Mucosa of rectum (tissue), 2 donors: ENCODE data around the gene FASTK.
"Not testable (repeated sequence)": the region's sequence is repeated elsewhere in the genome, so short reads cannot be mapped to it uniquely, and the experiment has no call there.

Experiments
- H3K27ac ChIP-seq, 2 donors: one replicate each; pipeline ENCODE4 v1.7.0; 2013; ENCODE audit warnings: inconsistent platforms in 2 of 2, low read depth in 2 of 2, low read length in 2 of 2
- H3K27me3 ChIP-seq, 2 donors: one replicate each; pipeline ENCODE4 v1.7.0; 2013; ENCODE audit warnings: low read length in 2 of 2; ENCODE audit not compliant: control insufficient read depth in 2 of 2, insufficient read depth in 2 of 2
- H3K36me3 ChIP-seq, 2 donors: one replicate each; pipeline ENCODE4 v1.7.0; 2013; ENCODE audit warnings: low read length in 2 of 2; ENCODE audit not compliant: control insufficient read depth in 2 of 2, insufficient read depth in 2 of 2
- H3K4me1 ChIP-seq, 2 donors: one replicate each; pipeline ENCODE4 v1.7.0; 2013; ENCODE audit warnings: low read length in 2 of 2, mild to moderate bottlenecking in 1 of 2; ENCODE audit not compliant: control insufficient read depth in 2 of 2, insufficient read depth in 2 of 2
- H3K4me3 ChIP-seq, 2 donors: one replicate each; pipeline ENCODE4 v1.7.0; 2013; ENCODE audit warnings: low read length in 2 of 2
- H3K9ac ChIP-seq, 2 donors: one replicate each; pipeline ENCODE4 v1.7.0; 2013; ENCODE audit warnings: low read length in 2 of 2, low read depth in 1 of 2, mild to moderate bottlenecking in 1 of 2
- H3K9me3 ChIP-seq, 2 donors: one replicate each; pipeline ENCODE4 v1.7.0; 2013; ENCODE audit warnings: low read length in 2 of 2; ENCODE audit not compliant: control insufficient read depth in 2 of 2
- donor health status: healthy.
- donor health status: Normal muscosa, but diverticular disease.

Gene FASTK

GRCh38 chr7:151046603-151047573 is 33.7 kb downstream of the FASTK start:
- H3K4me3 ChIP-seq, result no peak overlapping the region
- H3K27ac ChIP-seq, result no peak overlapping the region
- H3K36me3 ChIP-seq, result peaks cover 0 to 5% of the 10 kb centered on the region in 2 donors
- no peaks in the 10 kb centered on the region for H3K9me3 ChIP-seq
- H3K9ac ChIP-seq, result no peak overlapping the region
- H3K27me3 ChIP-seq, result no peaks in the 10 kb centered on the region
- no peaks in the 10 kb centered on the region for H3K4me1 ChIP-seq

DNA sequence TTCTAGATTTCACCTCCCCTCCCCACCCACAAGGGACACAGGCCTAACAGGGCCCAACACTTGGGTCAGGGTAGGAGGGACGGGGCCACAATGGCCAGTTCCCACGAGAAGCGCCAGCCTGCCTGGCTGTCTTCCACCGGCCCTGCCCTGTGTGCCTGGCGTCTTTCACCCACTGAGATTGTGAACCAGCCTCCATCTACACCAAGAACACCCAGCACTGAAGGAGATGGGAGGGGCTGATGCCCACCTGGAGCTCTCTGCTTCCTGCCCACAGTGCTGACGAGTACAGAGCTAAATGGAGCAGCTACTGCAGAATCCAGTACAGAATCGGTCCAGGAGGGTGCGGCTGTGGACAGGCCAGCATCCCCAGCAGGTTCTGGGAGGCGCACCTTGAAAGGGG is 34.6 kb downstream of the FASTK start:
- no peaks in the 10 kb centered on the region for H3K9me3 ChIP-seq

DNA sequence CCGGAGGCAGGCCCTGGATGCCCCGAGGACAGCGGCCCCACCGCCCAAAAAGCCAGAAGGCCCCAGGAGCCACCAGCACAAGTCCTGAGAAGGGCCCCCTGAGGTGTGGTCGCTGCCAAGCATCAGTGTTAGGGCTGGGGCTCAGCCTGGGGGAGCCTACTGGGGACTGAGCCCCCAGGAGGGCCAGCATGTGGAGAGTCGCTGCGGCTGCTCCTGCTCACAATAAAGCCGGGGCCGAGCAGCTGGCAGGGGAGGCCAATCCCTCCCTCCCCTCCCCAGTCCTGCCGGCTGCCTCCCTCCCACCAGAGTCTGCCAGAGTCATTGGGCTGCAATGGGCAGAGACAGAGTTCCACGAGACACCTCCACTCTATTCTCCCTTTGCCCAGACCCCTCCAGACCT is 35.3 kb downstream of the FASTK start:
- no peak overlapping the region for H3K9ac ChIP-seq
- H3K9me3 ChIP-seq, result no peaks in the 10 kb centered on the region
- H3K27me3 ChIP-seq, result no peaks in the 10 kb centered on the region
- H3K27ac ChIP-seq, result no peak overlapping the region
- no peaks in the 10 kb centered on the region for H3K4me1 ChIP-seq
- H3K36me3 ChIP-seq, result peaks cover 0 to 5% of the 10 kb centered on the region in 2 donors
- no peak overlapping the region for H3K4me3 ChIP-seq

More for the DNA sequence above, 34.6 kb downstream of the FASTK start:
- H3K9ac ChIP-seq, result no peak overlapping the region
- no peaks in the 10 kb centered on the region for H3K27me3 ChIP-seq
- no peak overlapping the region for H3K4me3 ChIP-seq
- H3K36me3 ChIP-seq, result peaks cover 0 to 5% of the 10 kb centered on the region in 2 donors
- no peak overlapping the region for H3K27ac ChIP-seq
- no peaks in the 10 kb centered on the region for H3K4me1 ChIP-seq

GRCh38 chr7:151043959-151044358 is 36.6 kb downstream of the FASTK start:
- Histone ChIP-seq H3K9me3 (no peaks in the 10 kb centered on the region), H3K4me3 (no peak overlapping the region), H3K9ac (no peak overlapping the region), H3K36me3 (peaks cover 0 to 5% of the 10 kb centered on the region in 2 donors), H3K4me1 (no peaks in the 10 kb centered on the region), H3K27me3 (no peaks in the 10 kb centered on the region), H3K27ac (no peak overlapping the region)

- not testable (repeated sequence) for H3K27me3 ChIP-seq, H3K27ac ChIP-seq, H3K9me3 ChIP-seq, H3K4me3 ChIP-seq, H3K9ac ChIP-seq, H3K4me1 ChIP-seq, H3K36me3 ChIP-seq
Observed at GRCh38 chr7:151043449-151043848, 37.2 kb downstream of the FASTK start.

GRCh38 chr7:151040616-151041375 is 39.8 kb downstream of the FASTK start:
- no peaks in the 10 kb centered on the region for H3K9me3 ChIP-seq
- no peak overlapping the region for H3K27ac ChIP-seq
- peaks cover 13 to 14% of the 10 kb centered on the region in 2 donors for H3K36me3 ChIP-seq
- no peak overlapping the region for H3K9ac ChIP-seq
- no peak overlapping the region for H3K4me3 ChIP-seq
- no peaks in the 10 kb centered on the region for H3K27me3 ChIP-seq
- H3K4me1 ChIP-seq, result no peaks in the 10 kb centered on the region

GRCh38 chr7:151039850-151040548 is 40.6 kb downstream of the FASTK start:
- H3K27ac ChIP-seq, result no peak overlapping the region

DNA sequence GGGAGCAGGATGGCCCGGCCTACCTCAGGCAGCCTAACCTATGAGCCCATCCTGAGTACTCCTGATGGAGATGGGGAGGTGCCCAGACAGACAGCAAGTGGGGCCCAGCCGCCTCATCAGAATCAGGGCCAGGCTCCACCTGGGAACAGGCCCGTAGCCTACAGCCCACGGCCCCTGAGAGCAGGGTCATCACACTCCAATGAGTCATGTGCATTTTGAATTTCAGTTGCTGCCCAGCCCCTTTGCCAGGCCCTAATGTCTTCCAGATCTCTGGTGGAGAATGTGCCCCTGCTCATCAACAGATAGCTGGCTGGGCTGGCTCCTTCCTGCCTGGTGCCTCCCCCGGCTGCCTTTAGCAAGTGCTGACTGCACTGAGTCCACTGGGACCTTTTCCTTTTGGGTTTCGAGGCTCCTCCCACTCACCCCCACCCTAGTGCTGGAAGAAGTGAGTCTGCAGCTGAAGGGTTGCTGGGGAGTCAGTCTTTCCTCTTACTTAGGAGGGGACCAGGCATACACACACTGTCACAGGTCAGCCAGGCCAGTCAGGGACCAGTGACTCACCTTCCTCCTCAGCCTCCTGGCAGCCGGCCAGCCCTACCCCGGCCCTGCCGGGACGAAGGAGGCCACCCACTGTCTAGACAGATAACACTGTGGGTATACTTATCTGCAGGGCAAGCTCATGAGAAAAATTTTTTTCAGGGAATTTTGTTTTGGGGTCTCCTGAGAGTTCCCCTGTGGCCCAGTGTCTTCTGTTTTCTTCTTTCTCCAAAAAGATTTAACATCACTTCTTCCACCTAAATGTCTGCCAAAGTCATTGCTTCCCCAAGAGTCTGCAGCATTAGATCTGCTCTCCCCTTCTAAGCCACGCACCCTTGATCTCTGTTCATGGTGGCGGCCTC is 41.4 kb downstream of the FASTK start:
- Histone ChIP-seq H3K9ac (no peak overlapping the region), H3K36me3 (peaks cover 24 to 29% of the 10 kb centered on the region in 2 donors), H3K4me3 (no peak overlapping the region), H3K27ac (no peak overlapping the region), H3K9me3 (no peaks in the 10 kb centered on the region), H3K4me1 (no peaks in the 10 kb centered on the region), H3K27me3 (no peaks in the 10 kb centered on the region)

More at GRCh38 chr7:151039850-151040548, 40.6 kb downstream of the FASTK start:
- Histone ChIP-seq H3K36me3 (peaks cover 19 to 21% of the 10 kb centered on the region in 2 donors), H3K27me3 (no peaks in the 10 kb centered on the region), H3K9ac (no peak overlapping the region), H3K9me3 (no peaks in the 10 kb centered on the region), H3K4me1 (no peaks in the 10 kb centered on the region), H3K4me3 (no peak overlapping the region)

- Histone ChIP-seq H3K4me3 (no peak overlapping the region), H3K27ac (no peak overlapping the region), H3K36me3 (peaks cover 29 to 31% of the 10 kb centered on the region in 2 donors), H3K27me3 (no peaks in the 10 kb centered on the region), H3K9me3 (no peaks in the 10 kb centered on the region), H3K4me1 (no peaks in the 10 kb centered on the region), H3K9ac (no peak overlapping the region)
Observed at GRCh38 chr7:151035902-151036301, 44.7 kb downstream of the FASTK start.
